HEK293T (cell line): Measurements from ENCODE around the gene RHBDL1.

Experiments
- ARNT ChIP-seq: fragments of 450-650 bp; IDR thresholded peaks from 2 replicates; pipeline ENCODE4 v1.6.1; 2017; ENCODE audit warnings: mild to moderate bottlenecking
- BHLHE40 ChIP-seq: fragments of 450-650 bp; IDR thresholded peaks from 2 replicates; pipeline ENCODE4 v1.6.1; 2016; ENCODE audit warnings: mild to moderate bottlenecking, moderate library complexity, borderline replicate concordance
- CTBP1 ChIP-seq: fragments of 450-650 bp; IDR thresholded peaks from 2 replicates; pipeline ENCODE4 v1.6.1; 2016; ENCODE audit warnings: borderline replicate concordance
- ELF4 ChIP-seq: fragments of 450-650 bp; IDR thresholded peaks from 2 replicates; pipeline ENCODE4 v1.6.1; 2017; ENCODE audit warnings: antibody characterized with exemption
- FOXA1 ChIP-seq: fragments of 450-650 bp; IDR thresholded peaks from 2 replicates; pipeline ENCODE4 v1.6.1; 2016; ENCODE audit warnings: mild to moderate bottlenecking
- FOXK2 ChIP-seq: fragments of 450-650 bp; IDR thresholded peaks from 2 replicates; pipeline ENCODE4 v1.6.1; 2016; ENCODE audit warnings: mild to moderate bottlenecking
- FOXM1 ChIP-seq: fragments of 450-650 bp; IDR thresholded peaks from 2 replicates; pipeline ENCODE4 v1.6.1; 2017; ENCODE audit warnings: mild to moderate bottlenecking, borderline replicate concordance
- HDGF ChIP-seq: fragments of 450-650 bp; IDR thresholded peaks from 2 replicates; pipeline ENCODE4 v1.6.1; 2017; ENCODE audit warnings: antibody characterized with exemption, borderline replicate concordance
- LEF1 ChIP-seq: fragments of 450-650 bp; IDR thresholded peaks from 2 replicates; pipeline ENCODE4 v1.6.1; 2017; ENCODE audit warnings: mild to moderate bottlenecking, borderline replicate concordance
- PKNOX1 ChIP-seq: fragments of 450-650 bp; IDR thresholded peaks from 2 replicates; pipeline ENCODE4 v1.6.1; 2016
- SP1 ChIP-seq: fragments of 450-650 bp; IDR thresholded peaks from 2 replicates; pipeline ENCODE4 v1.6.1; 2017
- TARDBP ChIP-seq: fragments of 450-650 bp; IDR thresholded peaks from 2 replicates; pipeline ENCODE4 v1.6.1; 2016
- ZNF384 ChIP-seq: fragments of 450-650 bp; IDR thresholded peaks from 2 replicates; pipeline ENCODE4 v1.6.1; 2016

- no peak for TF ChIP-seq FOXM1
- no peak for TF ChIP-seq PKNOX1
- TF ChIP-seq SP1 = no peak
- no peak for TF ChIP-seq ELF4
- no peak for TF ChIP-seq BHLHE40
- no peak for TF ChIP-seq FOXA1
- no peak for TF ChIP-seq CTBP1
- TF ChIP-seq ZNF384 = no peak
- no peak for TF ChIP-seq ARNT
- no peak for TF ChIP-seq HDGF
- no peak for TF ChIP-seq TARDBP
- no peak for TF ChIP-seq LEF1
- TF ChIP-seq FOXK2 = no peak
These were observed 2.9 kb downstream of the RHBDL1 start for GRCh38 chr16:678209-678857.
